ENCODE results near the gene PEF1. TPM values are rescaled to one million over a fixed set of nuclear protein-coding genes. Genes with fewer than 3 reads are reported as not detected.
A peak's percentile ranks its signal among the peaks of the same experiment; 100 is the strongest.

The PEF1 gene
- total RNA-seq, 4 donors from 2014 or later = 101 to 124 (median 115) TPM

GRCh38 chr1:31628931-31629556, 15.6 kb downstream of the PEF1 start:
- TF ChIP-seq POLR2A (IDR thresholded peaks at IDR 0.05) (no peak), CTCF (IDR thresholded peaks at IDR 0.05) (no peak)
- 93 to 94% methylated on average over 6 of the region's 6 CpGs for WGBS, 2 donors
- no peak for DNase-seq (ENCODE audit: low spot score in 2 of 2)
- H3K4me3 ChIP-seq (ENCODE audit: low read depth, poor library complexity, severe bottlenecking) = no peak overlapping the region
- intact Hi-C loops (cut with DNase I; ENCODE audit: low total_unique reads) = no loop called here

GRCh38 chr1:31627930-31628559, 16.6 kb downstream of the PEF1 start:
- no peak for DNase-seq (ENCODE audit: low spot score in 2 of 2)
- H3K4me3 ChIP-seq (ENCODE audit: low read depth, poor library complexity, severe bottlenecking) = no peak overlapping the region
- intact Hi-C loops (cut with DNase I; ENCODE audit: low total_unique reads) = no loop called here
- 33 to 56% methylated on average over 11 of the region's 11 CpGs for WGBS, 2 donors
- TF ChIP-seq CTCF (IDR thresholded peaks at IDR 0.05) = no peak
- TF ChIP-seq POLR2A (IDR thresholded peaks at IDR 0.05) = no peak

- intact Hi-C loops (cut with DNase I; ENCODE audit: low total_unique reads) = no loop called here
- no peak overlapping the region for H3K4me3 ChIP-seq (ENCODE audit: low read depth, poor library complexity, severe bottlenecking)
- no peak for DNase-seq (ENCODE audit: low spot score in 2 of 2)
- 21 to 47% methylated on average over 12 to 13 of the region's 13 CpGs for WGBS, 2 donors
- TF ChIP-seq POLR2A (IDR thresholded peaks at IDR 0.05) (no peak), CTCF (IDR thresholded peaks at IDR 0.05) (no peak)
Observed at GRCh38 chr1:31627301-31627929, 17.3 kb downstream of the PEF1 start.

- TF ChIP-seq POLR2A (IDR thresholded peaks at IDR 0.05) (no peak), CTCF (IDR thresholded peaks at IDR 0.05) (no peak)
- intact Hi-C loops (cut with DNase I; ENCODE audit: low total_unique reads) = no loop called here
- DNase-seq (ENCODE audit: low spot score in 2 of 2) = no peak
- 59 to 74% methylated on average over 23 of the region's 23 CpGs for WGBS, 2 donors
- H3K4me3 ChIP-seq (ENCODE audit: low read depth, poor library complexity, severe bottlenecking) = no peak overlapping the region
Observed at GRCh38 chr1:31626223-31627207, 18.2 kb downstream of the PEF1 start.

GRCh38 chr1:31625561-31626222, 19.0 kb downstream of the PEF1 start:
- no peak for TF ChIP-seq POLR2A (IDR thresholded peaks at IDR 0.05)
- TF ChIP-seq CTCF (IDR thresholded peaks at IDR 0.05) = no peak
- peak in 1 of 2 donors; percentile 77 for DNase-seq (ENCODE audit: low spot score in 2 of 2)
- intact Hi-C loops (cut with DNase I; ENCODE audit: low total_unique reads) = no loop called here
- 89 to 91% methylated on average over 4 of the region's 4 CpGs for WGBS, 2 donors
- H3K4me3 ChIP-seq (ENCODE audit: low read depth, poor library complexity, severe bottlenecking) = no peak overlapping the region
